Mesothelial cell of epicardium (in vitro differentiated cells): Measurements from ENCODE around the gene CDK6. TPM values are rescaled to one million over a fixed set of nuclear protein-coding genes. Genes with fewer than 3 reads are reported as not detected.

ENCODE experiments used
- DNase-seq, 2 experiments: peaks; one replicate each; pipeline ENCODE4 v3.0.0; 2021; ENCODE audit warnings: low spot score in 2 of 2; ENCODE audit not compliant: unreplicated experiment in 2 of 2
- H3K27ac Mint-ChIP-seq: 2 replicates; pipeline ENCODE4 v1.8.0; 2021; ENCODE audit warnings: mixed read lengths
- H3K27me3 Mint-ChIP-seq: 2 replicates; pipeline ENCODE4 v1.8.0; 2021; ENCODE audit warnings: low read depth, mixed read lengths
- H3K36me3 Mint-ChIP-seq: 2 replicates; pipeline ENCODE4 v1.8.0; 2021; ENCODE audit warnings: mixed read lengths
- H3K4me1 Mint-ChIP-seq: 2 replicates; pipeline ENCODE4 v1.8.0; 2021; ENCODE audit warnings: mixed read lengths
- H3K4me3 Mint-ChIP-seq: 2 replicates; pipeline ENCODE4 v1.8.0; 2021; ENCODE audit warnings: mild to moderate bottlenecking, moderate library complexity, mixed read lengths
- H3K9me3 Mint-ChIP-seq: 2 replicates; pipeline ENCODE4 v1.8.0; 2021; ENCODE audit warnings: mixed read lengths
- CTCF ChIP-seq: fragments of 200-600 bp; sonication (generic); IDR thresholded peaks from one replicate; pipeline ENCODE4 v1.5.0; 2021; ENCODE audit warnings: antibody characterized with exemption; ENCODE audit not compliant: unreplicated experiment
- total RNA-seq: library from RNA; stranded (reverse); gene quantifications from 3 replicates; pipeline ENCODE4 v1.2.1, GENCODE V29; 2021

The CDK6 gene
- total RNA-seq, 1 donor from 2014 or later: 138 TPM

- Mint-ChIP-seq H3K9me3 (peaks cover 7% of the 10 kb centered on the region), H3K36me3 (peaks cover 20% of the 10 kb centered on the region), H3K27me3 (no peaks in the 10 kb centered on the region), H3K4me1 (peaks cover 19% of the 10 kb centered on the region), H3K27ac (peak overlapping the region; percentile 22), H3K4me3 (no peak overlapping the region)
- TF ChIP-seq CTCF: no peak
- DNase-seq: no peak
Observed at GRCh38 chr7:92782236-92782635, 54.1 kb downstream of the CDK6 start.

- no peak for DNase-seq
- peaks cover 19% of the 10 kb centered on the region for H3K4me1 Mint-ChIP-seq
- no peaks in the 10 kb centered on the region for H3K27me3 Mint-ChIP-seq
- no peak for TF ChIP-seq CTCF
- H3K9me3 Mint-ChIP-seq: peaks cover 14% of the 10 kb centered on the region
- H3K36me3 Mint-ChIP-seq: peaks cover 29% of the 10 kb centered on the region
- H3K4me3 Mint-ChIP-seq: no peak overlapping the region
- H3K27ac Mint-ChIP-seq: peak overlapping the region; percentile 26
Observed at GRCh38 chr7:92781117-92781720, 55.2 kb downstream of the CDK6 start.

GRCh38 chr7:92778972-92779371, 57.4 kb downstream of the CDK6 start:
- Mint-ChIP-seq H3K27me3 (no peaks in the 10 kb centered on the region), H3K4me3 (no peak overlapping the region), H3K27ac (peak overlapping the region; percentile 11), H3K9me3 (peaks cover 8% of the 10 kb centered on the region), H3K4me1 (peaks cover 15% of the 10 kb centered on the region), H3K36me3 (peaks cover 29% of the 10 kb centered on the region)
- no peak for TF ChIP-seq CTCF
- no peak for DNase-seq

GRCh38 chr7:92777993-92778392, 58.4 kb downstream of the CDK6 start:
- peaks cover 15% of the 10 kb centered on the region for H3K4me1 Mint-ChIP-seq
- no peak for TF ChIP-seq CTCF

GRCh38 chr7:92773808-92774207, 62.6 kb downstream of the CDK6 start:
- H3K9me3 Mint-ChIP-seq: peaks cover 8% of the 10 kb centered on the region
- H3K4me1 Mint-ChIP-seq: peaks cover 8% of the 10 kb centered on the region
- no peak for TF ChIP-seq CTCF
- H3K27ac Mint-ChIP-seq: no peak overlapping the region
- H3K27me3 Mint-ChIP-seq: no peaks in the 10 kb centered on the region
- no peak overlapping the region for H3K4me3 Mint-ChIP-seq
- DNase-seq: no peak
- H3K36me3 Mint-ChIP-seq: peaks cover 34% of the 10 kb centered on the region

More at GRCh38 chr7:92777993-92778392, 58.4 kb downstream of the CDK6 start:
- DNase-seq: no peak
- no peak overlapping the region for H3K27ac Mint-ChIP-seq
- peaks cover 34% of the 10 kb centered on the region for H3K36me3 Mint-ChIP-seq
- no peaks in the 10 kb centered on the region for H3K27me3 Mint-ChIP-seq
- H3K4me3 Mint-ChIP-seq: no peak overlapping the region
- peaks cover 8% of the 10 kb centered on the region for H3K9me3 Mint-ChIP-seq
